Measurements from ENCODE around the gene PARVB.

Gene PARVB

GRCh38 chr22:44166498-44167276, 142.6 kb downstream of the PARVB start:
- no peak for DNase-seq

- no peak for DNase-seq
These were observed 143.4 kb downstream of the PARVB start for GRCh38 chr22:44167501-44167900.

DNA sequence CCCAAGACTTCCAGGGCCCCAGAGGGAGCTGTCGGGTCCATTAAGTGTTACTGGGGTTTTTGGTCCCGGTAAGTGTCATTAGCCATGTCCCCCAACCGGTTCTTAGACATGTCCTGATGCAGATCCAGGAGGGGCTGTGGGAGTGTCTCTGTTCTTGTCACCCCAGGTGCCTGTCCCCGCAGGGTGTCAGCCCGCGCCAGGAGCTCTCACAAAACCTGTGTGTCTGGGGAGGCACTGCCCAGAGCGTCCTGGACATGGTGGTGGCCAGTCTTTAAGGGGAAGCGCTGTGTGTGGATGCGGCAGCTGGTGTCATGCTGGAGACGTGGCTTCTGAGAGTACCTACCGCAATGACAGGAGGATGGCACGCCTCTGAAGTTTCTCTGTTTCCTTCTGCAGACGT, 144.1 kb downstream of the PARVB start:
- no peak for DNase-seq

- no peak for DNase-seq
These were observed 146.4 kb downstream of the PARVB start for GRCh38 chr22:44170470-44170869.

DNA sequence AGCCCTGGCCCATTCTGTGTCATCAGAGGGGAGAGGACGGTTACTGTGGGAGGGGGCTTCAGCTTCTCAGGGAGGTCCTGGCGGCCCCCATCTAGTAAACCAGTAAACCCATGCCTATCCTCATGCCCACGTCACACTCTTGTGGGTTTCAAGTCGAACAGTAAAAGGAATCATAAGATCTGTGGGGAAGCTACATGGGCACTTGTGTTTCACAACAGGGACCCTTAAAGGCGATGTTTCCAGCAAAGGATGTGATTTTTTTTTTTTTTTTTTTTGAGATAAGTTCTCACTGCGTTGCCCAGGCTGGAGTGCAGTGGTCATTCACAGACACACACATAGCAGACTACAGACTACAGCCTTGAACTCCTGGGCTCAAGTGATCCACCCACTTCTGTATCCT, 147.5 kb downstream of the PARVB start:
- DNase-seq: no peak

DNA sequence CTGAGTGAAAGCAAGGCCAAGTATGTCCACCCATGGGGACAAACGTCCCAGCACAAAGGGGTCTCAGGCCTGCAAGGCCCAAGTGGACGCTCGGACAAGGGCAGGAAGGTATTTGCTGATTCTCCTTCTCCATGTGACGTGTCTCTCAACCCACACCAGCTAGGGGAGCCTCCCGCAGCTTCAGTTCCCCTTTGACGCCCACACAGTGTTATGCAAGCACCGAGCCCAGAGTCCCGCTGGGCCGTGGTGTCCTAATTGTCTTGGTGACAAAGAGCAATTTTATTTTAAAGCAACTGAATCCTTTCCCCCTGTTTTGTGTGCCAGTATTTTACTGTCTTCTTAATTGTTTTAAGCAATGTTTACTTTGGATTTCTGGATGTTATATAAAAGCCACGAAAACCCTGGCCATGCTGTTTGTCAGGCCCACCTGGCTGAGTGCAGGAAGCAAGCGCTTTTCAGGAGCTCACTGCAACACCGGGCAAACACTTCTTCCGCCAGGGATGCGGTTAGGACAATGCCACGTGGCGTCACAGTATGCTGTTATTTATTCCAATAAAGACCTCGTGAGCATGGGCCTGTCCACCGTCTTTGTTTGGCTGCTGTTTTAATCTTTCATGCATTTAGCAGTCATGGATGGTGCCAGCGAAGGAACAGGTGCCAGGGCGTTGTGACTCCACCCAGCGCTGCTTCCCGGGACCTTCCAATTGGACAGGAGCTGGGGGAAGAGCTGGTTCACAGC, 148.4 kb downstream of the PARVB start:
- DNase-seq: peak; percentile 76

DNA sequence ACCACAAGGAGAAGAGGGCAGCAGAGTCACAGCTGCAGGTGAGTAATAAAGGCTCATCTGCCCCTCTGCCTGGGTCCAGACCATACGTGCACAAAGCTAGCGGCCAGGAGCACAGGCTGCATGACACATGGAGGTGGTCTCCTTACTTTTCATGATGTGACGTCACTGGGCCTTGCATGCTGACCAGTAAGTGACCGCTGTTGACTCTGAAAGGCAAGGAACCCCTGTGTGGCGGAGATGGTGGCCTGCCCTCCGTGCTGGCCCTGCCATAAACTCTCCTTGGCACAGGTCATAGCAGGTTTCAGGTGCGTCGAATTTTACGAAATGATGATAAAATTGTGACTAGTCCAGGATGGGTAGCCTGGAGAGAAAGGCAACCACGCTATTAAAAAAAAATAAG, 149.1 kb downstream of the PARVB start:
- no peak for DNase-seq

- no peak for DNase-seq
These were observed 151.6 kb downstream of the PARVB start for GRCh38 chr22:44175676-44176075.

- DNase-seq: no peak
These were observed 155.3 kb downstream of the PARVB start for GRCh38 chr22:44179196-44179988.

DNA sequence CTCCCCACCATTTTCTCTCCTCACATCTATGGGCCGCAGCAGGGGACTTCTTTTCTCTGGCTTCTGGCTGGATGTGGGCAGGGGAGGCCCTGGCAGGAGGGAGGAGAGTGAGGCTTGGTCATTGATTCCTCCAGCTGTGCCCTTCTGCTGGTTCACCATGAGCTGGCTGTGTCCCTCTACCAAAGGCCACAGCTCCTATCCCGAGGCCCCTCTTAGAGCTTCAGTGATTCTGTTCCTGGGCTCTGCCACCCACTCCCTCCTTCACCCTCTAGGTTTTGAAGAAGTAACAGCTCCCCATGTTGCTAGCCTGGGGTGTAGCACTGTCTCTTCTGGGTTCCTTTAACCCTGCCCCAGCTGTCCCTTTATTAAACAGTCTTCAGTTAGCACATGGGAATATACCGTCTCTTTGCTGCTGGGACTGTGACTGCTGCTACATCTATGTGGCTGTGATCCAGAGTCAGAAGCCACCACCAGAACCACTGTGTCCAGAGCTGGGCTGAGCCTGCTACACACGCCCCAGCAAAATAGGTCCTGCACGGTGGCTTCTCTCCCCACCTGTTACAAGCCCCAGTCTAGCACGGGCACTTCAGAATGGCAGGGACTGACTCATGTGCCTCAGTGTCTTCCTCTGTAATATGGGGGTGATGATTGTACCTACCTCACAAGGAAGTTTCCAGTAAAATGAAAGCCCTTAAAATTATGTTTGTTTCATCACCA, 156.0 kb downstream of the PARVB start:
- no peak for DNase-seq

DNA sequence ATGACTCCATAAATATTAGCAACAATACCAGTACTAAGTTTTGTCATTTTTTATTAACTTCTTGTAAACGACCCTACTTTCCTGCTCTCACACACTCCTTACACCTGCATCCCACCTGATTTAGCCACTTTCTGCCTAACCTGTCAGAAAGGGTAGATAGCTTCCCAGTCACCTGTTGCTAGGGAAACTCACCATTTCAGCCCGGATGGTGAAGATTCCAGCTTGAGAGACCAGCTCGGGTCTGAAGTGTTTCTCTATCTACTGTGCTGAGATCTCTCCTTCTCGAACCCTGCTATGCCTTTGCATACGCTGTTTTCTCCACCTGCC, 156.6 kb downstream of the PARVB start, which contains the start of gene PARVG:
Gene PARVG (plus strand): TSS at position 220 of the 327 bp plus-strand sequence. CDS start 2,405 bp downstream, outside the sequence.
- DNase-seq: no peak

DNA sequence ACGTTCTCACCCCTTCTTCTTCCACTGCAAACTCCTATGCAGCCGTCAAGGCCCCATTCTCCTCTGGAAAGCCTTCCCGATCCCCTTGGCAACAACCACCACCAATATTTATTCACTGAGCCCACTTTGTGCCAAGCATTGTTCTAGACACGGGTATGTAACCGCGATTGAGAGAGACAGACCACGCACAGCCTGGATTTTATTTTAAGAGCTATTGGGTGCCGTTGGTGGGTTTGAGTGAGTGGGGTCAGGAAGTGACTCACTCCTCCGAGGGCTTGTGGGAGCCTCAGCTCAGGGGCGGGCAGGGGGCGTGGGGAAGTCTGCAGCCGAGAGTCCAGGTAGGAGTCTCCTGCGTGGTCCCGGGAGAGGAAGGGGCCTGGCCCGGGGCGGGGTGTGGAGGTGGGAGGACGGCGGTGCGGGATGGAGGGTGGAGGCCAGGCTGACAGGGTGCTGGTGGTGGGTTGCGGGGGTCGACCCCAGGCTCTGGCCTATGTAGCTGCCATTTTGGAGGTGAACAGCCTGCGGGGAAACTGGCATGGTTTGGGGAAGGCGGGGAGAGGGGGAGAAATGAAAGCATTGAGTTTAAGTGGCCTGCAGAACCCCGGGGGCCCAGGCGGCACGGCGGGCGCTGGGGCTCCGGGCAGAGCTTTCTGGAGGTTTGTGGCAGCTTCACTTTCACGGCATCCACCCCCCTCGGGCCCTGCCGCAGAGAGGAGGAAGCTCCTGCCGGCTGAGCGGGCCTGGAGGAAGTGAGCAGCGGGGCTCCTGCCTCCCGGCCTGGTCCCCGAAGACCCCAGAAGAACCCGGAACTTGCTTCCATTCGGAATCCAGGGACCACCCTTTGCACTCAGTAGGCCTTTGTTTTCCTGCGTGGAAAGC, 157.2 kb downstream of the PARVB start:
- DNase-seq: no peak

DNA sequence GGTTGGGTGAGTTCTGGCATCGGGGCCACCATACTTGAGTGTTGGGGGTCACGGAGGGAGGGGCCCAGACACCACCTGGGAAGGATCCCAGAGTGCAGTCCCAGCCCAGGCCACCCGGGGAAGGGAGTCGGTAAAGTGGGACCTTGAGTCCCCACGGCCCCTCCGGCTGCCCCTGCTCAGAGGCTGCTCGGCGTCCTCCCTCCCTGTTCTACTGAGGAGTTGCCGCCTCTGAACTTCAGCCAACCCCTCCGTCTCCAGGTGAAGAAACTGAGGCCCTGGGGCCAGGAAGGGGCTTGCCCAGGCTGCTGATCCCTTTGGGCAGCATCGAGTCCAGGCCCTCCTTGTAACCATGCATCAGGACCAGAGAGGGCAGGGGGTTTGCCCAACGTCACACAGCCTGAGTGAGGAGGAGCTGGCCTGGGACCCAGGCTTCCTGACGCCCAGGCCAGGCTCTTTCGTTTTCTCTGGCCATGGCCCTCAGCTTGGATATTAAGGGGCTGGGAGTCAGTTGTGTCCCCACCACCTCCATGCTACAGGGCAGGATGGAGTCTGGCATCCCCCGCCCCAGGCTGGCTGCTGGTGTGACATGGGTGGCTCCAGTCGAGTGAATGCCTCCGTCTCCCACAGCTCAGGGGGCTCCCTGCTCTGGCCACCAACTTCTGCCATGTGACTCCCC, 157.9 kb downstream of the PARVB start:
- DNase-seq: no peak

DNA sequence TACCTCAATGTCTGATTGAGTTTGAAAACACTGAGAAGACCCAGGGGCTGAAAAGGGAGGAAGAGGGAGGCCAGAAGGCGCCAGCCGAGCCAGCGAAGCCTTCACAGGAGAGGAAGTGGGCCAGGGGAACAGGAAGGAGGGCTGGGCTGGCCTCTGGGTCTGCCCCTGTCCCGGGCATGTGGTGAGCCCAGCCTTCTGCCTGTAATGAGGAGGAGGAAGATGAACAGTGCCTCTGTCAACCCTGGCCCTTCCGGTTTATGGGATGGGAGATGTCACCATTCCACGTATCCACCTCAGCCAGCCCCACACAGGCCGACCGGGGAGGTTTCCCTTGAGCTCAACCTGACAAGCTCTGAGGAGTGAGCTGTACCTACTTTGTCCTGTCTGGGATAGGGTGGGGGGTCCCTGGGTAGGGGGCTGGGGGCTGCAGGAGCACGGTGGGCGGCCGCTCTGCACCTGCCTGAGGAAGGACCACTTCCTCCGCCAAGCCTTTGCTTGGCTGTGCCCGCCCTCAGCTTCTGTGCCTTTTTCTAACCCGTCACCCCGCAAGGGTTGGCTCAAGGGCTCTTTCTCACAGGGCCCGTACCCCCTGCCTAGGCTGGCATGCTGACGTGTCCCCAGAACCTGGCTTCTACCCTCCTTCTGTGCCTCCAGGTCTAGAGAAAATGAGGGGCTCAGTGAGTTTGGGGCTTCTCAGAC, 158.6 kb downstream of the PARVB start:
- DNase-seq: no peak

DNA sequence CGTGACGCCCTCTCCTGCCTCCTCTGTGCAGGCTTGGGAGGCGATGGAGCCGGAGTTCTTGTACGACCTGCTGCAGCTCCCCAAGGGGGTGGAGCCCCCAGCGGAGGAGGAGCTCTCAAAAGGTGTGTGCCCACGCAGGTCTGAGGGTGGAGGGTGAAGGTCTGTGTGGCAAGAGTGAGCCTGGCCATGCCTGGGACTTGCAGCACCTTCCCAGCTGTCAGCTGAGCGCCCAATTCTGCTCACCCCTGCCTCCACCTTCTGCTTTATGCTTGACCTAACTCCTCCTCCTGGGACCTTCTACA, 159.1 kb downstream of the PARVB start:
- no peak for DNase-seq

- no peak for DNase-seq
These were observed 159.9 kb downstream of the PARVB start for GRCh38 chr22:44184006-44184405.

DNA sequence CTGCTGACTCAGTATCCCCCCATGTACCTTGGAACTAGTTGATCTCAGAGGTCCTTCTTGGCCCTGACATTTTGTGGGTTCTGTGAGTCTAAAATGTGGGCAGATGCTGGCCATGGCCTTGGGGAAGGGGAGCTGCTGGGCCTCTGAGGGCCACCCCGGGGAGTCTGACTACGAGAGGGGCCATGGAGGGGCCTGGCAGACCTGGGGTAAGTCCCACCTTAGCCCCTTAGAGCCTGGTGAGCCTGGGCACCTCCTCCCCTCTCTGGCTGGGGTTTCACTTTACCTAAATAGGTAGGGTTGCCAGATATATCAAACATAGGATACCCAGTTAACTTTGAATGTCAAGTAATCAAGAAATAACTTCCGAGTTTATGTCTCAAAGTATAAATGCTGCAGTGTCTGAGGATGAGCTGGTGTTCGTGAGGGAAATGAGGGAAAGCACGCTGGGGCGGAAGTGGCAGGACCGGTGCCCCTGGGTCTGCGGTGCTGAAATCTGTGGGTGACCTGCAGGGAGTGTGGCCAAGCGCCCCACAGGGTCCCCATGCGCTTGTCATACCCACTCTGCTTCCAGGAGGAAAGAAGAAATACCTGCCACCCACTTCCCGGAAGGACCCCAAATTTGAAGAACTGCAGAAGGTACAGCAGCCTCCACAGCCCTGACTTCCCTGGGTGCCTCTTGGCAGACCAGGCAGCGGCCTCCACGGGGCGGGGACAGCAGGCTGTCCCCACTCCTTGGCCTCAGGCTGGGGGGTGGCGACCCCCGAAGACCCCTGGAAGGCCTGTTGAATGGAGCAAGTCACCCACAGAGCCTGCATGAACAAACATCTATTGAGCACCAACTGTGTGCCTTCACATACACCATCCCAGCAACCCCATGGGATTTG, 161.4 kb downstream of the PARVB start:
- DNase-seq: no peak

DNA sequence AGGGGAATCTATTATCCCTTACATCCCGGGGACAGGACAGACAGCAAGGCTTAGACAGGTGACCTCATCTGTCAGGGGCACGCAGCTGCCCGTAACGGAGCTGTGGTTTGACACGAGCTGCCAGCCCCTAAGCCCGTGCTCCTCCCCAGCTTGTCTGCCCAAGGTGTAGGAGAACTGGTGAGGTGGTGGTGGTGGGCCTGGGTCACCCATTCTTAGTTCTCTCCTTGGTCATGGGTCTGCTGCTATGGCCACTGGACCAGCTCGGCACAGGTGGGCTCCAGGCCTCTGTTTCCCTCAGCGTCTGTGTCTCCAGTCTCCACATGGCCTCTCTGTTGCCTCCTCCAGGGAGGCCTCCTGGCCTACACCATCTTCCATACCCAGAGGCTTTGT, 162.0 kb downstream of the PARVB start:
- no peak for DNase-seq

GRCh38 chr22:44186737-44187136, 162.6 kb downstream of the PARVB start:
- DNase-seq: no peak

All from NCI-H510A (cell line).